GM19467 (cell line): ENCODE results near the gene NCOA3.

Experiments
- ATAC-seq: cut with Tn5 transposase; IDR thresholded peaks from one replicate; pipeline ENCODE4 v1.9.1; 2021; ENCODE audit warnings: mild to moderate bottlenecking, moderate library complexity; ENCODE audit not compliant: unreplicated experiment

NCOA3 gene

DNA sequence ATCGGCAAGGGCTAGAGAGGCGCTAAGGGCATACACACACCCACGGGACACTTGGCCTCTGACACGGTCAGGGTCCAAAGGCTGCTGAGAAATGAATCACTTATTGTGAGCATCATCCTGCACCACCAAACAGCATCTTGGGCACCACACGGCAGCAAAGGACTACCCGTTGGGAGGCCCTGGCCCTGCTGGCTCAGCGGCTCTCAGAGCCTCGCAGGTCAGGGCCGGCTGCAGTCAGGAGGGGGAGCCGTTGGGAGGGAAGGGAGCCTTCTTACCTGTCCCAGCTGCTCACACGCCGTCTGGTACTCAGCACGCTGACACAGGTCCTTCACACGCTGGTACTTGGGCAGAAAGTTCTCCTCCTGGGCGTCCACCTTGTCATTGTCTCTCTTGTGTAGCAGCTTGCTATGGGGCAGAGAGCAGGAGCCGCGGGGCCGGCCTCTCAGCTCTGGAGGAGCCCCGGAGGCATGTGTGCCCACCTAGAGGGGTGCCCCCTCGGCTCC, 174.6 kb downstream of the NCOA3 start:
- ATAC-seq = no peak

DNA sequence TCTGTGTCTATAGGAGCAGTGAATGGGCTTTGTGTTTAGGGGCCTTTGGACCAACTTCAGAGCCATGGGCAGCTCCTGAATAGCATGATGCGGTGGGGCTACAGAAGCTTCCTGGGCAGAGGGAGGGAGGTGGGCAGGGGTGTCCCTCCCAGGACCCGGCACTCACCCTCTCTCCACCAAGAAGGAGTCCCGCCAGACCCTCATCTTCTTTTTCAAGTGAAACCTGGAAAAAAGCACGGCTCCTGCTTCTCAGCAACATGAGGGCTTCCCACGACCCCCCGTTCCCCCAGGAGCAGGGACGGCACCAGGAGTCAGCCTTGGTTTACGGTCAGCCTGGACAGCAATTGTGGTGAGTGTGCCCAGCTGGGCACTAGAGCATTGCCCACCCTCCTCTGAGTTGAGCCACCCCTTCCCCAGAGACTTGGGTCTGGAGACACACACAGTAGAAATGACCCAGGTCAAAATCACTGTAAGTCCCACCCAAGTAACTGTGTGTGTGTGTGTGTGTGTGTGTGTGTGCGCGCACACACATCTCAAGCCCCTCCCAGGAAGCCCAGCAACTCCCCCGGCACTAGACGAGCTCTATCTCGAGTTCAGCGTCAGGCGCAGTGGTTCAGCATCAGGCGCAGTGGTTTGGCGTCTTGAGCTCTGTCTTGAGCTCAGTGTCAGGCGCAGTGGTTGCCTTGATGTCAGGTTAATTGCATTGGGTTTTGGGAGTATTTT, 175.4 kb downstream of the NCOA3 start:
- ATAC-seq = no peak

DNA sequence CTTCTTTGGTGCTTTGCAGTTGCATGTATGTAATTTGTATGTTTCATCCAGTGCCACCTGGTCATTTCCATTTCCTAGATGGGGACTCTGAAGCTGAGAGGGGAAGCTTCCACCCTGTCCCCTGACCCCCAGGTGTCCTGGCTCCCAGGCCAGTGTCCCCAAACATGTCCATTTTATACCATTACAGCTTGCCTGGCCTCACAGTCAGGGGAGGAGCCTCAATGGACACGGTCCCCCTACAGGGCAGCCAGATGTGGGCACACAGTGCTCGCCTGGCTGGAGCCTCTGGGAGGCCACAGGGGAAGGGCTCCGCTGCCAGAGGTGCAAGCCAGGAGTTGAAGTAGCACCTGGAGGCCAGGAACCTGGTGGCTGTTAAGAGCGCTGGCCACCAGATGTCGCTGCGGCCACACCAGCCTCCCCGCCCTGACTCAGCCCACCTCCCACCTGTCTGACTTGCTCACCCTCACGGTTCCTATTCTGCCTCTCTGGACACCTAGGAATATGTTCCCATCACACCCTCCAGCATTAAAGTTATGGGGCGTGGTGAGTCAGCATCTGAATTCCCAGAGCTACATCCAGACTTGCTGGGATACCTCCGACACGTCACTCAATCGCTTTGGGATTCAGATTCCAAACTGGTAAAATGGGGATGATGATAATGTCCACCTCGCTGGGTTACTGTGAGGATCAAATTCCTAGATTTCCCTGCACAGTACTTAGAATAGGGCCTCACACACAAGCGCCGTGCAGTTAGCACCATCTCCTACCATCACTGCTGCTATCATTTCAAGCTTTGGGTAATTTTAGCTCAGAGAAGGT, 176.2 kb downstream of the NCOA3 start:
- ATAC-seq = no peak

GRCh38 chr20:47678536-47678935, 176.8 kb downstream of the NCOA3 start:
- ATAC-seq = no peak

DNA sequence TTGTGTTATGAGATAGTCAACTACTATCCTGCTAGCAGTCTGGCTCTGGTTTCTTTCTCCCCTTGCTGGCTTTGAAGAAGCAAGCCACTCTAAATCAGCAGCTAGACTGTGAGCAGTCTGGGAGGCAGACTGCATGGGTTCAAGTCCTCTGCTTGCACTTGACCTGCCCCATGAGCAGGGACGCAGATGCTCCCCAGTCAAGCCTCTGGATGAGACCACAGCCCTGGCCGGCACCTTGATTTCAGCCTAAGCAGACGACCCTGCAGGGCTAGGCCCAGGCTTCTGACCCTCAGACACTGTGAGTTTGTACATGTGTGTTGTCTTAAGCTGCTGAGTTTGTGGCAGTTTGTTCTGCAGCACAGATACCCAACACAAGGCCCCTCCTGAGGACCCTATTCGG, 177.8 kb downstream of the NCOA3 start:
- no peak for ATAC-seq

DNA sequence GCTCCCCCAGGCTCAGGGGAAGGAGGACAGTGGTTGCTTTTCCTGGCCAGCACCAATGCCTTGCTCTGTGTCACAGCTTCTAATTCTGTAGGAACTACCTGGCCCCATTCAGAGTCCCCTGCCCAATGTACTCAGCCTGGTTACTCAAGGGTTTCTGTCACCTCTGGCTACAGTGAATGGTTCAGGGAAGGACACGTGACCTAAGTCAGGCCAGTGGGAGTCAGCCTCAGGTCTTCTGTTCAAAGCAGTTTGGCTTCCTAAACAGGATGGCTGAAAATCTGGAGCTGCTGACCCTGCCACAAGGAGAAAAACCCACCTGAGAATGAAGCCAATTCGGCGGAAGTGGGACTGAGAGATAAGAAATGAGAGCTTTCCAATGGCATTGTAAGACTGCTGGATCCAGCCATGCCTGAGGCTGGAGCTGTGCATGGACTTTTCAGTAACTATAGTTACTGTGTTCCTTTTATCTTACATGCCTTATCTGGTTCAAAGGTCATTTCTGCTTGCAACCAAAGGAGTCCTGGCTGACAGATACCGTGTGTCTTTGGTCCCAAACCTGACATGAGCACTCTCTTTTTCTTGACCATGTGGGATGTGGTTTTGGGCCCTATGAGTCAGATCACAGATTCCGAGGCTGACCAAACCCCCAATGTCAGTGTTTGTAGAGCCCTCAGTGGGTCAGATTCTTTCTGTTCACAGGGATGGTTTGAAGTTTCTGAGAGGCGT, 179.3 kb downstream of the NCOA3 start:
- no peak for ATAC-seq

DNA sequence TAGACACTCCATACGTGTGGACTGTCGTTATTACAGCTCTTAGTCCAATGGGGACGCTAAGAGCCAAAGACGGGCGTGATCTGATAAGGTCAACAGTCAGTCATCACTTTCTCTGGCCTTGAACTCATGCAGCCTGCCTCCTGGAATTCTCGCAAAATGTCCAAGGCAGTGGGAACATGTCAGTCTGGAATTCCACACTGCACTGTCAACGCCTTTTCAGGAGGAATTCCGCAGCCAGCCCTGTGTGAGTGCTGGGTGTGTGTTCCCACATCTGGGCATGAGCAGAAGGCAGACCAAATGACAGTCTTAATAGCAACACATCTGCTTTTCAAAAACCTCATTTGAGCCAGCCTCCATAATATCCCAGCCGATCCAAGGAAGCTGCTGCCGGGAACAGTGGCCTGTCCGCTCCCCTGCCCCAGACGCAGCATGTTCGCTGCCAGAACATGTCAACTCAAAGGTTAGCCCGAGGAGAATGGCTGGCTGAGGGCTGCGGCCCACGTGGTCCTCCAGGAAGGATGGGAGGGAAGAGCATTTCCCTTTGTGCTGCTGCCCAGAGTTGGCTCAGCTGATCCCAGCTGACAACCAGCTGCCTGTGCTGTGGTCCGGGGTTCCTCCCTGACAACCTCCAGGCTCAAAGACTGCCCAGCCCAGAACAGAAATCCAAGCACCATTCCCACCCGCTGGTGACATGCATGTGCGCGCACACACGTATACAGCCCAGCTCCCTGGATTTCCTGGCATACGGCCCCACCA, 180.5 kb downstream of the NCOA3 start:
- ATAC-seq = no peak

DNA sequence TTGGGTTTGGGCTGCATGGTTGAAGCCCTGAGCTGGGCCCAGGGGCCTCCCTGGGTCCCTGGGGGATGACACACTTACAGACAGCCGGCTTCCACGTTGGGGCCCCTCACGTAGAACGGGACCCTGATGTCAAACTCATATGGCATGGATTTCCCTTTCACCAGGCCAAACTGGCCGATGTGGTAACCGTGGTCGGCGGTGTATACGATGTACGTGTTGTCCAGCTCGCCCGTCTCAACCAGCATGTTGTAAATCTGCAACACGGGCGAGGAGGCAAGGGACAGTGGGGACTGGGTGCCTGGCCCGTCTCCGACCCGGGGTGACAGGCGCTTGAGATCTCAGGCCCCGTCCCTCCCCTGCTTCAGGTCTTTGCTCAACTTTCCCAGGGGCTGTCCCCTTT, 181.2 kb downstream of the NCOA3 start:
- ATAC-seq = no peak

DNA sequence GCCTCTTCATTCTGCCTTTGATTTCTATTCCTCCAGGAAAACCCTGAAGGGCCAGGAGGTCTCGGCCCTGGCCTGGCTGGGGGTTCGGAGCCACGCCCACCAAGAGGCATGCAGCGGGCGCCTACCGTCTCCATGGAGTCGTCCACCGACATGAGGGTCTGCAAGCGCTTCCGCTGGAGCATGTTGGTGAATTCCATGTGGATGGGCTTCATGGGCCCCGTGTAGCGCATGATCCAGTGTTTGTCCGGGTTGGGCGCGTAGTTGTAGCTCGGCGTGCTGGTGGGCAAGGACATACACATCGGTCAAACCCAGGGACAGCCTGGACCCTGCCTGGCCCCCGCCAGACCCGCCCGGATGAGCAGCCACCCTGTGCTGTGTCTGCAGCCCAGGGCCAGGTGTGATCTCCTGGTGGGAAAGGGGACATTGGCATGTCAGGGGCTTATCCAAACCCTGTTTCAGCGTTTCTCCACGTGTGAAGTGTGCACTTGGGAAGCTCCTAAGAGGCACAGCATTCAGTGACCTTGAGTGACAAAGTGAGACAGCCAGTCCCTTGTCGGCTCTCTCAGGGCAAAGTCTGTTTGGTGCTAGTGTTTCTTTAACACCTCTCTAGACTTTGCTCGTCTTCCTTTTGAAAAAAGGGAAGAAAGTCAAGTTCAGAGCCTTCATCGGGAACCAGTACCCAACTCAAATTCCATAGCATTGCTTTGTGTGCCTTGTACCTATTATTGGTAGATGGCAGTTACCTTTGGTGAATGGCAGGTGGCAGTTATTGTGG, 182.8 kb downstream of the NCOA3 start:
- ATAC-seq = no peak

GRCh38 chr20:47686545-47686944, 184.9 kb downstream of the NCOA3 start:
- no peak for ATAC-seq

DNA sequence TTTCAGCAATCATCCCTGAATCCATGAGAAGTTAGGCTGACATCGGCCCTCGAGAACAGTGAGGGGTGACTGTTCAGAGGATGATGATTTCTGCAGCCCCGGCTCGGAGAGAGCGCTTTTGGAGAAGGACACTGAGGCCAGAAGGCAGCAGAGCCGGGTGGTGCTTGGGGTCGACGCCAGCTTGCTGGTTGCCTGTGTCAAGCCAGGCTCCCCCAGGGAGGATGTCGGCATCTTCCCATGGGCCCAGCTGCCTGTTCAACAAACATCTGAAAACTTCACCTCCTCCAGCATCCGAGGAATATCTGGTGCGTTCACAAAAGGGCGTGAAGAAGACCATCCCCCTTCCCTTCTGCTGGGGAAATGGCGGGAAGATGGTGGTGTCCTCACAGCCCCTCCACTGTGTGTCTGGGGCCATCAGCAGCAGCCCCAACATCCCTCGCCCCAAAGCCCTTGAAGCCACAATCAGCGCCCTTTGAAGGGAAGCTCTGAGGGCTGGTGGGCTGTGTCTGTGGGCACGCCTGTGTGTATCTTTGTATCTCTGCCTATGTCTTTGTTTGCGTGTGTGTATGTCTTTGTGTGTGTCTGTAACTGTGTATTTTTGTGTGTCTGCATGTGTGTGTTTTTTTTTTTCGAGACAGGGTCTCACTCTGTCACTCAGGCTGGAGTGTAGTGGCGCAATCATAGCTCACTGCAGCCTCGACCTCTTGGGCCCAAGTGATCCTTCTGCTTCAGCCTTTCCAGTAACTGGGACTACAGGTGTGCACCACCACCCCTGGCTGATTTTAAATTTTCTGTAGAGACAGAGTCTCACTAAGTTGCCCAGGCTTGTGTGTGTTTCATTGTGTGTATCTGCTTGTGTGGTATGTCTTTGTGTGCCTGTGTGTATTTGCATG, 185.7 kb downstream of the NCOA3 start:
- ATAC-seq = no peak

- no peak for ATAC-seq
Measured at GRCh38 chr20:47688385-47689381, 187.0 kb downstream of the NCOA3 start.

DNA sequence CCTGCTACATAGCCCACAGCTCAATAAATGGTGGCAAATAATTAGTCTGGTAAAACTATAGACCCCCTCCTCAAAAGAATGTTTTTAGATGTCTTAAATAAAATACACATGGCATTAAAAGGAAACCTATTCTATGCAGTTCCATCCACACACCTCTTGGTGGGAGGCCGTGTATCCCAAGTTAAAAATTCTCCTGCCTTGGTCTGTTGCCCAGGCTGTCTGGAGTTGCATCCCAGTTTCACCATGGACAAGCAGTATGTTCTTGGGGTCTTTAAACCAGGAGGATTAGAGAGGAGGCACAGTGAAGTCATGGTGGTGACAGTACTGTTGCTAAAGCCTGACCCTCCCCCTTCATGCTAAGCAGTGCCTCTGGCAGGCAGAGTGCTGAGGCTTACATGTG, 188.0 kb downstream of the NCOA3 start:
- no peak for ATAC-seq

DNA sequence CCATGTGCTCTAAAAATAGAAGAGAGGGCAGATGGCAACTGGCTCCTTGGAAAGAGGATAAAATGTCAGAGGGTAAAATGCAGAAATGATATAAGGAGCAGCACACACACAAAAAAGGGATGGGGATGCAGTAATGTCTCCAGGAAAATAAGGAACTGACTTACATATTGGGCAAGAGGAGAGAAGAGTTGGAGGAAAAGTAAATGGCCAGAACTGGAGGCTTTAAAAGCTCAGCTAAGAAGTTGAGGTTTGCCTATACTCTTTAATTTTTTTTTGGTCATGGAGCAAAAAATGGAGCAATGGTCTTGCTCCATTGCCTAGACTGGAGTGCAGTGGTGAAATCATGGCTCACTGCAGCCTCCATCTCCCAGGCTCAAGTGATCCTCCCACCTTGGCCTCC, 189.9 kb downstream of the NCOA3 start:
- no peak for ATAC-seq

GRCh38 chr20:47694021-47694818, 192.5 kb downstream of the NCOA3 start:
- no peak for ATAC-seq

GRCh38 chr20:47696856-47697255, 195.2 kb downstream of the NCOA3 start:
- ATAC-seq = no peak

- no peak for ATAC-seq
Measured at GRCh38 chr20:47698142-47698541, 196.5 kb downstream of the NCOA3 start.
